Natural killer cell (primary cell): Measurements from ENCODE around the gene NT5E. TPM values are rescaled to one million over a fixed set of nuclear protein-coding genes. Genes with fewer than 3 reads are reported as not detected.

ENCODE experiments used
- ATAC-seq, 3 donors: fragments of 150-1000 bp in 2 of 3; fragments of 200-7000 bp in 1 of 3; cut with Tn5 transposase; 1 replicate in 1 of 3; 2 replicates in 2 of 3; pipeline ENCODE4 v1.10.0; 2021; ENCODE audit warnings: mild to moderate bottlenecking in 2 of 3, moderate library complexity in 2 of 3
- DNase-seq, 2 donors: peaks; one replicate each; pipeline versions ENCODE4 v3.0.0 to v3.0.0-alpha.2; 2013 to 2021; ENCODE audit warnings: mixed read lengths in 1 of 2
- H3K27ac ChIP-seq: one replicate; pipeline ENCODE4 v1.5.1; 2013; ENCODE audit warnings: mild to moderate bottlenecking, low read length
- H3K27me3 ChIP-seq: one replicate; pipeline ENCODE4 v1.6.1; 2013; ENCODE audit warnings: low read length; ENCODE audit not compliant: control insufficient read depth, insufficient read depth
- H3K36me3 ChIP-seq: one replicate; pipeline ENCODE4 v1.6.1; 2013; ENCODE audit warnings: low read length; ENCODE audit not compliant: control insufficient read depth, insufficient read depth
- H3K4me1 ChIP-seq: one replicate; pipeline ENCODE4 v1.6.1; 2013; ENCODE audit warnings: low read length; ENCODE audit not compliant: control insufficient read depth, insufficient read depth
- H3K4me3 ChIP-seq: one replicate; pipeline ENCODE4 v1.5.1; 2013; ENCODE audit warnings: low read length
- H3K9me3 ChIP-seq: one replicate; pipeline ENCODE4 v1.6.1; 2013; ENCODE audit warnings: low read length; ENCODE audit not compliant: control insufficient read depth, insufficient read depth
- H3K27ac Mint-ChIP-seq, 2 donors: one replicate each; pipeline ENCODE4 v1.8.0; 2022; ENCODE audit warnings: mild to moderate bottlenecking in 2 of 2, mixed read lengths in 2 of 2, moderate library complexity in 1 of 2
- H3K27me3 Mint-ChIP-seq, 2 donors: one replicate each; pipeline ENCODE4 v1.8.0; 2022; ENCODE audit warnings: low read depth in 2 of 2, mixed read lengths in 2 of 2
- H3K36me3 Mint-ChIP-seq: one replicate; pipeline ENCODE4 v1.8.0; 2022; ENCODE audit warnings: mixed read lengths
- H3K4me1 Mint-ChIP-seq, 2 donors: one replicate each; pipeline ENCODE4 v1.8.0; 2022; ENCODE audit warnings: mixed read lengths in 2 of 2
- H3K4me3 Mint-ChIP-seq: one replicate; pipeline ENCODE4 v1.8.0; 2022; ENCODE audit warnings: mild to moderate bottlenecking, moderate library complexity, mixed read lengths
- H3K9me3 Mint-ChIP-seq, 2 donors: one replicate each; pipeline ENCODE4 v1.8.0; 2022; ENCODE audit warnings: mixed read lengths in 2 of 2
- CTCF ChIP-seq: fragments of 200-600 bp; IDR thresholded peaks from one replicate; pipeline ENCODE4 v1.8.0; 2022; ENCODE audit warnings: antibody characterized with exemption
- WGBS: methylation state at CpG from one replicate; pipeline ENCODE4 v1.1.7; 2013; ENCODE audit warnings: missing lambda C conversion rate; ENCODE audit not compliant: insufficient coverage; 5-methylcytosine and 5-hydroxymethylcytosine counted together
- intact Hi-C: fragments of 100-400 bp; cut with micrococcal nuclease; formaldehyde crosslinking; loops from one replicate; pipeline ENCODE4 v1.14.2; 2022
- total RNA-seq, 4 donors: library from RNA; stranded (reverse); fragments of 120-200 nt in 1 of 4; gene quantifications; one replicate each; pipeline versions ENCODE4 v1.2.3 to v1.2.4, GENCODE V29; 2013 to 2022

The NT5E gene
- total RNA-seq, 3 donors from 2014 or later (not counting 1 experiment from before 2014, with no cell fraction given) = 0.57 to 0.70 TPM; not detected in 1

GRCh38 chr6:85436411-85436810 lies 13.5 kb upstream of the NT5E start:
- Histone ChIP-seq H3K4me1 (no peaks in the 10 kb centered on the region), H3K4me3 (no peak overlapping the region), H3K9me3 (no peaks in the 10 kb centered on the region), H3K36me3 (no peaks in the 10 kb centered on the region), H3K27ac (no peak overlapping the region), H3K27me3 (peaks cover under 1% of the 10 kb centered on the region)
- Mint-ChIP-seq H3K36me3 (no peaks in the 10 kb centered on the region), H3K4me1 (no peaks in the 10 kb centered on the region), H3K27me3 (peaks cover 10 to 23% of the 10 kb centered on the region in 2 donors), H3K27ac (no peak overlapping the region), H3K4me3 (no peak overlapping the region), H3K9me3 (peaks cover 0 to 3% of the 10 kb centered on the region in 2 donors)
- no peak for TF ChIP-seq CTCF
- 96% methylated on average over 1 of the region's 1 CpG for WGBS
- DNase-seq (no peak), ATAC-seq (no peak)
- intact Hi-C loops = no loop called here

GRCh38 chr6:85436939-85437495 lies 12.9 kb upstream of the NT5E start:
- Histone ChIP-seq H3K4me3 (no peak overlapping the region), H3K36me3 (no peaks in the 10 kb centered on the region), H3K27ac (no peak overlapping the region), H3K27me3 (peaks cover 2% of the 10 kb centered on the region), H3K9me3 (no peaks in the 10 kb centered on the region), H3K4me1 (no peaks in the 10 kb centered on the region)
- intact Hi-C loops = no loop called here
- no peak for TF ChIP-seq CTCF
- Mint-ChIP-seq H3K4me1 (no peaks in the 10 kb centered on the region), H3K4me3 (no peak overlapping the region), H3K27me3 (peaks cover 13 to 23% of the 10 kb centered on the region in 2 donors), H3K27ac (no peak overlapping the region), H3K9me3 (peaks cover 0 to 3% of the 10 kb centered on the region in 2 donors), H3K36me3 (no peaks in the 10 kb centered on the region)
- 91% methylated on average over 5 of the region's 5 CpGs for WGBS
- ATAC-seq (no peak), DNase-seq (no peak)

- H3K27ac ChIP-seq = no peak overlapping the region
- H3K36me3 ChIP-seq = no peaks in the 10 kb centered on the region
- no peaks in the 10 kb centered on the region for H3K36me3 Mint-ChIP-seq
- peaks cover 5% of the 10 kb centered on the region for H3K9me3 ChIP-seq
- H3K4me1 ChIP-seq = no peaks in the 10 kb centered on the region
- no peaks in the 10 kb centered on the region for H3K4me1 Mint-ChIP-seq
- peaks cover 2% of the 10 kb centered on the region for H3K27me3 ChIP-seq
- H3K27ac Mint-ChIP-seq = no peak overlapping the region
- intact Hi-C loops = no loop called here
- no peak overlapping the region for H3K4me3 Mint-ChIP-seq
- WGBS = 100% methylated on average over 1 of the region's 1 CpG
- H3K4me3 ChIP-seq = no peak overlapping the region
- DNase-seq = no peak
- peaks cover 24 to 45% of the 10 kb centered on the region in 2 donors for H3K27me3 Mint-ChIP-seq
- H3K9me3 Mint-ChIP-seq = peaks cover 0 to 3% of the 10 kb centered on the region in 2 donors
- no peak for TF ChIP-seq CTCF
- no peak for ATAC-seq
These were observed 6.3 kb upstream of the NT5E start for GRCh38 chr6:85443349-85444117.
